ENCODE results near the gene ABHD6.
"Not testable (repeated sequence)": the region's sequence is repeated elsewhere in the genome, so short reads cannot be mapped to it uniquely, and the experiment has no call there.

ABHD6 gene

DNA sequence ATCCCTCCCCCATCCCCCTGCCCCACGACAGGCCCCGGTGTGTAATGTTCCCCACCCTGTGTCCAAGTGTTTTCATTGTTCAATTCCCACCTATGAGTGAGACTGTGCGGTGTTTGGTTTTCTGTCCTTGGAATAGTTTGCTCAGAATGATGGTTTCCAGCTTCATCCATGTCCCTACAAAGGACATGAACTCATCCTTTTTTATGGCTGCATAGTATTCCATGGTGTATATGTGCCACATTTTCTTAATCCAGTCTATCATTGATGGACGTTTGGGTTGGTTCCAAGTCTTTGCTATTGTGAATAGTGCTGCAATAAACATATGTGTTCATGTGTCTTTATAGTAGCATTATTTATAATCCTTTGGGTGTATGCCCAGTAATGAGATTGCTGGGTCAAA, 5.3 kb downstream of the ABHD6 start:
- not testable (repeated sequence) for DNase-seq (ENCODE audit: low read depth)

DNA sequence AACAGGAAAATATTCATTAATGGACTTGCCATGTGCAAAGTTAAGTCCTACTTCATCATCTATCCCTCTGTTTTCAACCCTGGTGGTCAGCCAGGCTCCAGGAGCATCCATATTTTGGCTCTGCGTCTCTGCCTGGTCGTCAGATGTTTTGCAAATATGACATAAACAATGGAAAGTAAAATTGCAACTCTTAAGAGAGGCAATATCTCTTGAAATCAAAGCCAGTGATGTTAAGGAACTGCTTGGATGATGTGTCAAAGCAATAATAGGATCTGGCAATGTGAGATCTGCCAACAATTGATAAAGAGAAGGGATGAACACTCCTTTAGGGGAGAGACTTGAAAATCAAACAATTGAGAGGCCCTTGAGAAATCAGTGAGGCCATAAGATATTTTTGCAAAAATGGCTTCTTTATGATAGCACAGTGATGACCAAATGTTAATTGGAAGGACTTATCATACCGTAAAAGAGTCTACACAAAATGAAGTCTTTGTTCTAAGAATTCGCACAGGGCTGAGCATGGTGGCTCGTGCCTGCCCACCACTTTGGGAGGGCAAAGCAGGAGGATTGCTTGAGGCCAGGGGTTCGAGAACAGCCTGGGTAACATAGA, 6.5 kb downstream of the ABHD6 start:
- DNase-seq (ENCODE audit: low read depth): no peak

GRCh38 chr3:58246148-58247047, 8.8 kb downstream of the ABHD6 start:
- DNase-seq (ENCODE audit: low read depth): no peak

GRCh38 chr3:58249358-58250092, 11.9 kb downstream of the ABHD6 start:
- DNase-seq (ENCODE audit: low read depth): no peak

DNA sequence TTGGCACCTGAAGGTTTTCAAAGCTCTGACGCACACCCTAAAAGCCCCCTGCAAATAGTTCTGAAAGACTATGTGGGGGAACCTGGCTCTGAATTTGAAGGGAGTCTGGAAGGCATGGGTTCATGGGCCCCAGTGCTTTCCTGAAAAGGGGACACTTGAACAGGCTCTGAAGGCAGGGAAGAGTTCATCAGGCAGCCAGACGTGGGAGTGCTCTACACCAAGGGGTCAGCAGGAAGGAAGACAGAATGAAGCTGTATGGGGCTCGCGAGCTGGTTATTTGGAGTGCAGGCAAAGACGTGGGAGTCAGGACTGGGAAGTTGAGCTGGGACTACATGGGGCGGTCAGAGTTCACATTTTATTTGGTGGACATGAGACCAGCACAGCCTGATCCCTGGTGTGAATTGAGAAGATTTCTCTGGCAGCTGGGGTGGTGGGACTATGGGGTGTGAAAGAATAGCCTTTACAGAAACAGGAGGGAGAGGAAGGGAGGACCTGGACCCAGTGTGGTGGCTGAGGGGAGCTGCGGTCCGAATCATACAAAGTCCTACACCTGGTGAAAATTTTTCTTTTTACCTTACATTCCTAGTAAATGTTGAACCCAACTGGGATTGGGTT, 12.6 kb downstream of the ABHD6 start:
- DNase-seq (ENCODE audit: low read depth): no peak

DNA sequence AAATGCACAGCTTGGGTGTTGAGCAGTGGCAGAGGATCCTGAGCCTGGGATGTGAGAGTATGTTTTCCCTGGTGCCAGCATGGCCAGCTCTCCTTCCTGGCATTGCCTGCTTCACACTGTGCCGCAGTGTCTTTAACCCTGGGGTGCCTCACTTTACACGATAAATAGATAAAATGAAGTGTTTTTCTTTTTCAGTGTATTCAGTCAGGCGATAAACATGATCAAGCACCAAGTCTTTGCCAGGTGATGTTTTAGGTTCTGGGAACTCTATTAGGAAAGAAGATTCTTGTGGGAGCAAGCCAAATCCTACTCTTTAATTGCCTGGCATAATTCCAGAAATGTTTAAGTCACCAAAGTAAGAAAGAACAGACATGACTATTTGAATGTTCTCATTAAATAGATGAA, 14.0 kb downstream of the ABHD6 start:
- DNase-seq (ENCODE audit: low read depth): no peak

GRCh38 chr3:58254144-58254543, 16.6 kb downstream of the ABHD6 start:
- no peak for DNase-seq (ENCODE audit: low read depth)

- DNase-seq (ENCODE audit: low read depth): no peak
These were observed 18.5 kb downstream of the ABHD6 start for GRCh38 chr3:58256061-58256460.

- DNase-seq (ENCODE audit: low read depth): no peak
These were observed 18.9 kb downstream of the ABHD6 start for GRCh38 chr3:58256511-58256910.

- DNase-seq (ENCODE audit: low read depth): no peak
These were observed 20.9 kb downstream of the ABHD6 start for GRCh38 chr3:58258392-58259055.

- DNase-seq (ENCODE audit: low read depth): no peak
These were observed 22.7 kb downstream of the ABHD6 start for GRCh38 chr3:58260261-58260731.

- no peak for DNase-seq (ENCODE audit: low read depth)
These were observed 23.1 kb downstream of the ABHD6 start for GRCh38 chr3:58260733-58261132.

- DNase-seq (ENCODE audit: low read depth): no peak
These were observed 24.5 kb downstream of the ABHD6 start for GRCh38 chr3:58261954-58262666.

DNA sequence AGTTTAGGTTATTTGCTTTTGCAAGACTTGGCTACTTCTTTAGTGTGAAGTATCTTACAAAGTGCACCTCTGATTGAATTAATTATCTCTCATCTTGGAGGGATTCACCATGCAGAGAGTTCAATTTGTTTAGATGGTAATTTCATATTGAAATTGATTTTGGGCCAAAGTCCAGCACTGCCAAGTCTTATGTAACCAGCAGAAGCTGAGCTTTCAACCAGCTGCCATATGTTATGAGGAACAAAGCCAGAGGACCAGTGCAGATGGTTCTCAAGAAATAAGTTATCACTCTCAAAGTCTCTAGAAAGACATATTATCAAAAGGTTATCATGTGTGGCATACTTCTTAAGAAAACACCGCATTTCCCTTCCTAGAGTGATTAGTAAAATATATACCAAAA, 29.0 kb downstream of the ABHD6 start:
- DNase-seq (ENCODE audit: low read depth): no peak

- DNase-seq (ENCODE audit: low read depth): not testable (repeated sequence)
These were observed 30.0 kb downstream of the ABHD6 start for GRCh38 chr3:58267543-58267942.

DNA sequence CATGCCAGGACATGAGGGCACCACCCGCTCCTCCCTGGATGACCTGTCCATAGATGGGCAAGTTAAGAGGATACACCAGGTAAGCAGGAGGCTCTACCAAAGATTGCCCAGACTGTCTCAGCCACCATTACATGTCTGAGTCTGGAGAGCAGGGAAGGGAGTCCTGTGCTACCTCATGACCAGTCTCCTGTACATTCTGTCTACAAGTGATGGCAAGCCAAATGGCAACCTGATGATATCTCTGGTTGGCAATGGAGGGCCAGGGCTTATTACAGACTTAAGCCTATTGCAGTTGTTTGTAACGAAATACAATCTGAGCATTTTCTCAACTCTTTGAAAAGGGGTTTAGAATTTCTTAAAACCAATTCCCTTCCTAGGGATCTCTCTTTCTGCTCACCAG, 31.8 kb downstream of the ABHD6 start:
- DNase-seq (ENCODE audit: low read depth): no peak

- no peak for DNase-seq (ENCODE audit: low read depth)
These were observed 32.9 kb downstream of the ABHD6 start for GRCh38 chr3:58270485-58270884.

DNA sequence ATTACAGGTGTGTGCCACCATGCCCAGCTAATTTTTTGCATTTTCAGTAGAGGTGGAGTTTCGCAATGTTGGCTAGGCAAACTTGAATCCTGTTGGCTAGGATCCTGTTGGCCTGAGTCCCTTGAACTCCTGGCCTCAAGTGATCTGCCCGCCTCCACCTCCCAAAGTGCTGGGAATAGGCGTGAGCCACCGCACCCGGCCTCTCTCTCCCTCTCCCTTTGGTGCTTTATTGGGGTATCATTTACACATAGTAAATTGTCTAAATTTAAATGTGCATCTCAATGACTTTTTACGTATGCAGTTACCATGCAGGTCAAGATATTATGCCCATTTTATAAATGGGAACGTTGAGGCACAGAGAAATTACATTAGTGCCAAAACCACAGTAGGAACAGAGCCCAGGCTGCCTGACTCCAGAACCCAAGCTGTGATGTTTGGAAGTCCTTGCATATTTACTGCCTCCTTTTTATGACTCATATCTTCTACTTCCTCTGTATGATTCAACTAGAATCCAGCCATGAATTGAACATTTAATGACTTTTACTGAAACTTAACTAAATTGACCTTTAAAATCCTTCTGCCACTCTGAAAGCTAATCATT, 34.4 kb downstream of the ABHD6 start:
- DNase-seq (ENCODE audit: low read depth): peak; percentile 77

DNA sequence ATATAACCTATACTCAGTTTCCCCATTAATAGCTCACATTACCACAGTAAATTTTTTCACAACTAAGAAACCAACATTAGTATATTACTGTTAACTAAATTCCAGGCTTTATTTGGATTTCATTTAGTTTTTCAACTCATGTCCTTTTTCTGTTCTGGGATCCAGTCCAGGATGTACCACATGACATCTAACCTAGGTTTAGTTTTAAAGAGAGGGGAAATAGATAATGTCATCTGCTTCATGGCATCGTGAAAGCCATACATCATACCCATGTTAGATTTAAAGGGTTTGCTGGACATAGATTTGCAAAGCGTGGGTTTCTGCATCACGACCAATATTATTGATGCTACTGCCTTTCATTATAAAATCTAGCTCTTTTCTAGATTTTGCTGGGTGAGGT, 35.3 kb downstream of the ABHD6 start:
- DNase-seq (ENCODE audit: low read depth): no peak

DNA sequence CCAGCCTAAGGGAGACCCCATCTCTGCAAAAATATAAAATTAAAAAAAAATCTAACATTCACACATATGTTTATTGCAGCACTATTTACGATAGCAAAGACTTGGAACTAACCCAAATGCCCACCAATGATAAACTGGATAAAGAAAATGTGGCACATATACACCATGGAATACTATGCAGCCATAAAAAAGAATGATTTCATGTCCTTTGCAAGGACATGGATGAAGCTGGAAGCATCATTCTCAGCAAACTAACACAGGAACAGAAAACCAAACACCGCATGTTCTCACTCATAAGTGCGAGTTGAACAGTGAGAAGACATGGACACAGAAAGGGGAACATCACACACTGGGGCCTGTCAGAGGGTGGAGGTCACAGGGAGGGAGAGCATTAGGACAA, 35.8 kb downstream of the ABHD6 start:
- DNase-seq (ENCODE audit: low read depth): not testable (repeated sequence)

Measured in GM04503 (cell line).